MM.1S (cell line): ENCODE results near the gene C20orf202.

Experiments used
- EZH2 ChIP-seq: fragments of 300-600 bp; sonication (generic); optimal IDR thresholded peaks from 2 replicates; pipeline ENCODE3; 2017; ENCODE audit warnings: low read depth, mild to moderate bottlenecking, antibody characterized with exemption, low read length, mixed read lengths
- EZH2phosphoT487 ChIP-seq: fragments of 300-600 bp; sonication (generic); IDR thresholded peaks from 2 replicates; pipeline ENCODE4 v1.6.1; 2018; ENCODE audit warnings: antibody characterized with exemption, low read length
- TF ChIP-seq, protein P1 (sequence below): fragments of 300-600 bp; sonication (generic); IDR thresholded peaks from 2 replicates; pipeline ENCODE4 v1.5.1; 2016; ENCODE audit warnings: antibody characterized with exemption, low read length, mixed read lengths

DNA sequence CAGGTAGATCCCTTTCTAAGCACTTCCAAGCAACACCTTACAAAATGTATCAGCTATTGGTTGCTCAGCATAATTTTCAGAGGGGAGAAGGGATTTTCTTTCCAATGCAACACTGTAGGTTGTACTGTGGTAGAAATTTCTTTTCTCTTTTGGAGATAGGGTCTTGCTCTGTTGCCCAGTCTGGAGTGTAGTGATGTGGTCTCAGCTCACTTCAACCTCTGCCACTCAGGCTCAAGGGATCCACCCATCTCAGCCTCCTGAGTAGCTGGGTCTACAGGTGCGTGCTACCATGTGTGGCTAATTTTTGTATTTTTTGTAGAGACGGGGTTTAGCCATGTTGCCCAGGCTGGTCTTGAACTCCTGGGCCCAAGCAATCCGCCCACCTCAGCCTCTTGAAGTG, 38.8 kb downstream of the C20orf202 start:
- TF ChIP-seq, protein P1, sequence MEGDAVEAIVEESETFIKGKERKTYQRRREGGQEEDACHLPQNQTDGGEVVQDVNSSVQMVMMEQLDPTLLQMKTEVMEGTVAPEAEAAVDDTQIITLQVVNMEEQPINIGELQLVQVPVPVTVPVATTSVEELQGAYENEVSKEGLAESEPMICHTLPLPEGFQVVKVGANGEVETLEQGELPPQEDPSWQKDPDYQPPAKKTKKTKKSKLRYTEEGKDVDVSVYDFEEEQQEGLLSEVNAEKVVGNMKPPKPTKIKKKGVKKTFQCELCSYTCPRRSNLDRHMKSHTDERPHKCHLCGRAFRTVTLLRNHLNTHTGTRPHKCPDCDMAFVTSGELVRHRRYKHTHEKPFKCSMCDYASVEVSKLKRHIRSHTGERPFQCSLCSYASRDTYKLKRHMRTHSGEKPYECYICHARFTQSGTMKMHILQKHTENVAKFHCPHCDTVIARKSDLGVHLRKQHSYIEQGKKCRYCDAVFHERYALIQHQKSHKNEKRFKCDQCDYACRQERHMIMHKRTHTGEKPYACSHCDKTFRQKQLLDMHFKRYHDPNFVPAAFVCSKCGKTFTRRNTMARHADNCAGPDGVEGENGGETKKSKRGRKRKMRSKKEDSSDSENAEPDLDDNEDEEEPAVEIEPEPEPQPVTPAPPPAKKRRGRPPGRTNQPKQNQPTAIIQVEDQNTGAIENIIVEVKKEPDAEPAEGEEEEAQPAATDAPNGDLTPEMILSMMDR = no peak
- TF ChIP-seq EZH2 (no peak), EZH2phosphoT487 (no peak)
